Esophagus (tissue), 2 donors: ENCODE data around the gene GLUL. TPM values are rescaled to one million over a fixed set of nuclear protein-coding genes. Genes with fewer than 3 reads are reported as not detected.

Experiments used
- H3K27ac ChIP-seq, 2 donors: one replicate each; pipeline ENCODE4 v1.5.1; 2013; ENCODE audit warnings: low read depth in 2 of 2, mild to moderate bottlenecking in 2 of 2, inconsistent platforms in 1 of 2, low read length in 1 of 2, moderate library complexity in 1 of 2
- H3K27me3 ChIP-seq, 2 donors: one replicate each; pipeline ENCODE4 v1.6.1; 2013; ENCODE audit warnings: low read length in 2 of 2, control low read depth in 1 of 2, mild to moderate bottlenecking in 1 of 2; ENCODE audit not compliant: insufficient read depth in 2 of 2, control insufficient read depth in 1 of 2
- H3K36me3 ChIP-seq, 2 donors: one replicate each; pipeline ENCODE4 v1.6.1; 2013; ENCODE audit warnings: low read length in 1 of 2; ENCODE audit not compliant: control insufficient read depth in 2 of 2, insufficient read depth in 2 of 2
- H3K4me1 ChIP-seq, 2 donors: one replicate each; pipeline ENCODE4 v1.6.1; 2013; ENCODE audit warnings: low read length in 1 of 2; ENCODE audit not compliant: control insufficient read depth in 2 of 2, insufficient read depth in 2 of 2
- H3K4me3 ChIP-seq, 2 donors: one replicate each; pipeline ENCODE4 v1.5.1; 2013; ENCODE audit warnings: low read length in 2 of 2, mild to moderate bottlenecking in 2 of 2, low read depth in 1 of 2, moderate library complexity in 1 of 2
- H3K9me3 ChIP-seq, 2 donors: one replicate each; pipeline ENCODE4 v1.6.1; 2013; ENCODE audit warnings: mild to moderate bottlenecking in 2 of 2, low read depth in 1 of 2, low read length in 1 of 2, moderate library complexity in 1 of 2; ENCODE audit not compliant: control insufficient read depth in 2 of 2, insufficient read depth in 1 of 2
- WGBS, 2 donors: extraction: QIAGEN DNeasy Blood & Tissue Kit; methylation state at CpG; one replicate each; pipeline ENCODE4 v1.1.7; 2013; 5-methylcytosine and 5-hydroxymethylcytosine counted together
- polyA plus RNA-seq, 2 donors: library from polyadenylated mRNA; stranded (reverse); fragments of 200-250 nt; gene quantifications; one replicate each; pipeline ENCODE4 v1.2.3, GENCODE V29; 2013
- donor health status: healthy with polysubstance abuse.
- donor health status: Bipolar disorder and iron deficiency.

GLUL gene
- polyA plus RNA-seq, 2 donors = 384 to 627 TPM

GRCh38 chr1:182397653-182398393 lies 6.2 kb upstream of the GLUL start:
- Histone ChIP-seq H3K4me3 (no peak overlapping the region), H3K36me3 (no peaks in the 10 kb centered on the region), H3K4me1 (no peaks in the 10 kb centered on the region), H3K27me3 (no peaks in the 10 kb centered on the region), H3K9me3 (peaks cover 0 to 2% of the 10 kb centered on the region in 2 donors), H3K27ac (peak overlapping the region; percentile 78 to 90)
- 64 to 77% methylated on average over 8 of the region's 8 CpGs for WGBS, 2 donors

DNA sequence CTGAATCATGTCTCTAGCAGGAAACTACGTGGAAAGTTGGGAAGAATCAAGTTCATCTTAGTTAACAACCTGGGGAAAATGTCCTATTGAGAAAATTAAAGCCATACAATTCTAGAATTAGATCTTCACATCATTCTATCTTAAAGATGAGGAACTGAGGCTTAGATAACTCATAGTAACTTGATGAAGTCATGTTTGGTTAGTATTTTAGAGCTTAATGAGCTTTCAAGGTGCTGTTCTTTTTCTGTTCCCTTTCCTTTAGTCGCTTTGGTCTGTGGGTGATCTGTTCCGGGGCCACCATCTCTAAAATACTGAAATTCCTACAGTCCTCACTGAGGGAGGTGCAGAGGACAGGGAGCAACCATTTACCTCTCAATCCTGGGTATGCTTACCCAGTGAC lies 4.3 kb upstream of the GLUL start:
- Histone ChIP-seq H3K36me3 (no peaks in the 10 kb centered on the region), H3K4me3 (no peak overlapping the region), H3K9me3 (peaks cover 0 to 2% of the 10 kb centered on the region in 2 donors), H3K4me1 (no peaks in the 10 kb centered on the region), H3K27ac (no peak overlapping the region), H3K27me3 (no peaks in the 10 kb centered on the region)
- 92 to 94% methylated on average over 3 of the region's 3 CpGs for WGBS, 2 donors

GRCh38 chr1:182394055-182394775 lies 2.6 kb upstream of the GLUL start:
- 70 to 72% methylated on average over 5 of the region's 5 CpGs for WGBS, 2 donors
- no peaks in the 10 kb centered on the region for H3K36me3 ChIP-seq
- H3K9me3 ChIP-seq = no peaks in the 10 kb centered on the region
- no peak overlapping the region for H3K4me3 ChIP-seq
- no peaks in the 10 kb centered on the region for H3K27me3 ChIP-seq
- no peak overlapping the region for H3K27ac ChIP-seq
- H3K4me1 ChIP-seq = no peaks in the 10 kb centered on the region

- 15 to 20% methylated on average over 35 to 47 of the region's 47 CpGs for WGBS, 2 donors
- no peaks in the 10 kb centered on the region for H3K4me1 ChIP-seq
- H3K4me3 ChIP-seq = peak overlapping the region; percentile 82 to 95
- no peaks in the 10 kb centered on the region for H3K9me3 ChIP-seq
- H3K36me3 ChIP-seq = peaks cover 0 to 3% of the 10 kb centered on the region in 2 donors
- H3K27ac ChIP-seq = peak overlapping the region; percentile 96 to 97
- H3K27me3 ChIP-seq = no peaks in the 10 kb centered on the region
These were observed 749 bp upstream of the GLUL start for GRCh38 chr1:182392050-182393028.

- H3K36me3 ChIP-seq = peaks cover 11 to 12% of the 10 kb centered on the region in 2 donors
- H3K9me3 ChIP-seq = no peaks in the 10 kb centered on the region
- H3K27ac ChIP-seq = peak overlapping the region; percentile 96 to 97
- no peaks in the 10 kb centered on the region for H3K4me1 ChIP-seq
- WGBS, 2 donors = 0 to 1% methylated on average over 33 to 35 of the region's 35 CpGs
- peak overlapping the region; percentile 82 to 95 for H3K4me3 ChIP-seq
- H3K27me3 ChIP-seq = no peaks in the 10 kb centered on the region
These were observed 595 bp downstream of the GLUL start for GRCh38 chr1:182391028-182391361.

DNA sequence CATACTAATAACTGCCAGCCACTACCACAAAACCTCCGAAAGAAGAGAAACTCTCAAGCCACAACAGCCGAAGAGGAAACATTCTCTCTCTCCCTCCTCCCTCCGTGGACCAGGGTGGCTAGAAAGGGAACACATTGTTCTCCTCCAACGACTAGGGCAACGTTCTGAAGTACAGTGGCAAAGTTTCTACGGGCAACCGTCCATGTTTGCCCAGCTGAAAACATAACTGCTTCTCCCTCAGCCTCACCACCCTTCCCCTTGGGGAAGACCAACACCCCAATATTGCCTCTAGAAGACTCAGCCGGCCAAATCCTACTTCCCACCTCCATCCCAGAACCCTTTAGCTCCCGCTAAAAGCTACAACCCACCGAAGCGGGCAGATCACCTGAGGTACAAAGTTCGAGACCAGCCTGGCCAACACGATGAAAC lies 2.0 kb downstream of the GLUL start:
- Histone ChIP-seq H3K9me3 (no peaks in the 10 kb centered on the region), H3K27me3 (no peaks in the 10 kb centered on the region), H3K36me3 (peaks cover 21 to 23% of the 10 kb centered on the region in 2 donors), H3K4me1 (no peaks in the 10 kb centered on the region), H3K4me3 (peak overlapping the region; percentile 82 to 95), H3K27ac (peak overlapping the region; percentile 96 to 97)
- 3 to 5% methylated on average over 13 of the region's 13 CpGs for WGBS, 2 donors

- H3K27me3 ChIP-seq = no peaks in the 10 kb centered on the region
- H3K9me3 ChIP-seq = no peaks in the 10 kb centered on the region
- H3K4me3 ChIP-seq = peak overlapping the region; percentile 26 to 82
- no peaks in the 10 kb centered on the region for H3K4me1 ChIP-seq
- 57 to 61% methylated on average over 5 of the region's 5 CpGs for WGBS, 2 donors
- H3K27ac ChIP-seq = peak overlapping the region in 1 of 2 donors; percentile 68
- H3K36me3 ChIP-seq = peaks cover 31 to 33% of the 10 kb centered on the region in 2 donors
These were observed 3.0 kb downstream of the GLUL start for GRCh38 chr1:182388392-182389134.

GRCh38 chr1:182387566-182387965 lies 4.0 kb downstream of the GLUL start:
- Histone ChIP-seq H3K4me3 (peak overlapping the region in 1 of 2 donors; percentile 82), H3K9me3 (no peaks in the 10 kb centered on the region), H3K4me1 (no peaks in the 10 kb centered on the region), H3K36me3 (peaks cover 31 to 35% of the 10 kb centered on the region in 2 donors), H3K27me3 (no peaks in the 10 kb centered on the region), H3K27ac (no peak overlapping the region)
- 79 to 83% methylated on average over 2 of the region's 2 CpGs for WGBS, 2 donors

DNA sequence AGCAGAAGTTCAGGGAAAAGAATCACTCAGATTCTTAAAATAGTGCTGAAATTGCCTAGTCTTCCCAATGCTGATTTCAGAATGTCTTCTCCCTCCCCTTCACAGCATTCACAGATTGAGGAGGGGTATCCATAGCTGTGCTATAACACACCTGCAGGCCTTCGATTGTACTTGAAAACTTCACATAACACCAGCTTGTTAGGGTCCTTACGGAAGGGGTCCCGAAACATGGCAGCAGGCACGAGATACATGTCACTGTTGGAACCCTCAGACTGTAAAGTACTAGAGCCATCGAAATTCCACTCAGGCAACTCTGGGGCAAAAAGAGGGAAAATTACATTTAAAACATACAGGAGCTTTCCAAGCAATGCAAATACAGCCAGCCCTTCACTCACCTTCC lies 4.6 kb downstream of the GLUL start:
- Histone ChIP-seq H3K27ac (no peak overlapping the region), H3K4me3 (no peak overlapping the region)
- 95 to 98% methylated on average over 5 of the region's 5 CpGs for WGBS, 2 donors

More for the DNA sequence above, 4.6 kb downstream of the GLUL start:
- H3K4me1 ChIP-seq = no peaks in the 10 kb centered on the region
- peaks cover 31 to 35% of the 10 kb centered on the region in 2 donors for H3K36me3 ChIP-seq
- H3K9me3 ChIP-seq = no peaks in the 10 kb centered on the region
- no peaks in the 10 kb centered on the region for H3K27me3 ChIP-seq
